Left ventricle myocardium superior (tissue), 1 donor: Measurements from ENCODE around the gene CYB561D2. TPM values are rescaled to one million over a fixed set of nuclear protein-coding genes. Genes with fewer than 3 reads are reported as not detected.

Experiments
- ATAC-seq: fragments of 200-7000 bp; cut with Tn5 transposase; one replicate; pipeline ENCODE4 v1.9.1; 2020; ENCODE audit warnings: mild to moderate bottlenecking, moderate library complexity
- DNase-seq: peaks from one replicate; pipeline ENCODE4 v3.0.0-alpha.2; 2020
- intact Hi-C: fragments of 100-400 bp; cut with micrococcal nuclease; formaldehyde crosslinking; loops from one replicate; pipeline ENCODE4 v1.11.0; 2022
- total RNA-seq: library from RNA; stranded (reverse); fragmentation: NEBNext Ultra II Directional; extraction: Animal tissue kit (Norgen Biotek cat#: 25700); gene quantifications from one replicate; pipeline ENCODE4 v1.2.1, GENCODE V29; 2021
- donor health status: DM: no; HTN: yes; CAD: no; lungs with severe emphysema.

CYB561D2 gene
- total RNA-seq, 1 donor from 2014 or later: 5.2 TPM

- intact Hi-C loops: no loop called here
These were observed 11.0 kb upstream of the CYB561D2 start for GRCh38 chr3:50339485-50340146.

GRCh38 chr3:50340147-50340447 lies 10.6 kb upstream of the CYB561D2 start:
- ATAC-seq (no peak), DNase-seq (no peak)
- intact Hi-C loops: no loop called here

More at GRCh38 chr3:50339485-50340146, 11.0 kb upstream of the CYB561D2 start:
- ATAC-seq (no peak), DNase-seq (no peak)

DNA sequence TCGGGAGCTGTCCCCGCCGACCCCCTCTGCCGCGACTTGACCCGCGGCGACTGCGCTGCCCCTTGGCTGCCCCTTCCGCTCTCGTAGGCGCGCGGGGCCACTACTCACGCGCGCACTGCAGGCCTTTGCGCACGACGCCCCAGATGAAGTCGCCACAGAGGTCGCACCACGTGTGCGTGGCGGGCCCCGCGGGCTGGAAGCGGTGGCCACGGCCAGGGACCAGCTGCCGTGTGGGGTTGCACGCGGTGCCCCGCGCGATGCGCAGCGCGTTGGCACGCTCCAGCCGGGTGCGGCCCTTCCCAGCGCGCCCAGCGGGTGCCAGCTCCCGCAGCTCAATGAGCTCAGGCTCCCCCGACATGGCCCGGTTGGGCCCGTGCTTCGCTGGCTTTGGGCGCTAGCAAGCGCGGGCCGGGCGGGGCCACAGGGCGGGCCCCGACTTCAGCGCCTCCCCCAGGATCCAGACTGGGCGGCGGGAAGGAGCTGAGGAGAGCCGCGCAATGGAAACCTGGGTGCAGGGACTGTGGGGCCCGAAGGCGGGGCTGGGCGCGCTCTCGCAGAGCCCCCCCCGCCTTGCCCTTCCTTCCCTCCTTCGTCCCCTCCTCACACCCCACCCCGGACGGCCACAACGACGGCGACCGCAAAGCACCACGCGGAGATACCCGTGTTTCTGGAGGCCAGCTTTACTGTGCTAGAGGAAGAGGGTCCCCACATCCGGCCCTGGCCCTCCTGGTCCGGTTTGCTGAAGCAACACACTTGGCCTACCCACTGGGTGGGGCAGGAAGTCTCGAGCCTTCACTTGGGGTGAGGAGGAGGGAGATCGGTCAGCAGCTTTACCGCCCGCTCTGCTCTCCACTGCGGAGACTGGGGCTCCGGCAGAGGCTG lies 10.0 kb upstream of the CYB561D2 start, which contains the start of gene RASSF1:
Gene RASSF1 (minus strand): TSS at position 389 of the 882 bp plus-strand sequence. CDS start 31 bp downstream, at position 358.
- DNase-seq (peak; percentile 89), ATAC-seq (peak; percentile 39)
- intact Hi-C loops: no loop called here

- no peak for DNase-seq
- ATAC-seq: no peak
- intact Hi-C loops: no loop called here
These were observed 9.1 kb upstream of the CYB561D2 start for GRCh38 chr3:50341537-50341936.

GRCh38 chr3:50341996-50342650 lies 8.5 kb upstream of the CYB561D2 start:
- DNase-seq: no peak
- intact Hi-C loops: no loop called here

DNA sequence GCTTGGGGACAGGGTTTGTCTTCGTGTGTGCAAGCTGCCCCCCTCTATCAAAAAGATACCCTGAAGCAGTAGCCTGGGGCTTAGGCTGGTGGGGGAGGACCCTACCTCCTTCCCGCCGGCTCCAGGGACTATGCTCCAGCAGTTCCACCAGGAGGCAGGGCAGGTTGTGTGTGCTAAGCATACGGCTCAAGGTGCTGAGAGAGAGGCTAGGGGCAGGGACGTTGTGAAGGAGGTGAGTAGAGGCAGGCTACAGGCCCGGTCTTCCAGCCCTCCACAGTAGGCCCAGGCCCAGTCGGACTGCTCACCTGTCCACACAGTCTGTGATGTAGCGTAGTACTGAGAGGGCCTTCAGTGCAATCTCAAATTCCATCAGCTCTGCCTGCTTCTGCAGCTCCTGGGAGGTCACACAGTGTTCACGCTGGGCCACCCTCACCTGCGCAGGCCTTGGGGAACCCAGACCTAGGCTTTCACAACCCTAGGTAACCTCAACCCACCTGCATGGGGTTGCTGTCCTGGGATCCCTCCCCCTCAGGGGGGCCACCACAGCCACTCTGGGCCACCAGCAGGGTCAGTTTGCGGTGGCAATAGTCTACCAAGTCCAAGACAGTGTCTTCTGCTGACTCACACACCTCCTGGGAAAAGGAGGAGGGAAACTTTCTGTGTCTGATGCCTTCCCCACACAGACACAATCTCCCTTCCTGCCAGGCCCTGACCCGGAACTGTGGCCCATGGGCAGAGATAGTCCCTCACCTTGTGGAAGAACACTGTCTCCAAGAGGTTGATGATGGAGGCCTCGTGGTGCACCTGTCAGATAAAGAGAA lies 7.6 kb upstream of the CYB561D2 start:
- DNase-seq: no peak
- intact Hi-C loops: no loop called here
- ATAC-seq: no peak

More at GRCh38 chr3:50341996-50342650, 8.5 kb upstream of the CYB561D2 start:
- ATAC-seq: no peak

DNA sequence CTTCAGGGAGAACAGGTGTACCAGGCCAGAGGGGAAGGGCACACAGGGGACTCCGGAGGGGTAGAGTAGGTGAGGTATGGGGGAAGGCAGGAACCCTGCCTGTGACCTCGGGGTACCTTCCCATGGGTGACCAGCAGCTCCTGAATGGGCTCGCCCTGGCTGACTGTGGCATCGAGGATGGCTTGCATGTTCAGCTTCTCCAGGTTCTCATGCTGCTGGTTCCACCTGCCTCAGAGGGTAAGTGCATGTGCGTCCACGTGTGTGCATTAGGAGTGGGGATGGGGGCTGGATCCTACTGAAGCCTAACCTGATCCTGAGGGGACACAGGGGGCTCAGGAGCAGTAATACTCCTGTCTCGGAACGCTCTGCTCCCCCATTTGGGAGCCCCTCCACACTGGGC lies 5.7 kb upstream of the CYB561D2 start:
- DNase-seq (no peak), ATAC-seq (no peak)
- intact Hi-C loops: loop anchor here (5.0 kb wide), 1 partner anchor 197 kb away; no protein-coding TSS in a partner anchor

DNA sequence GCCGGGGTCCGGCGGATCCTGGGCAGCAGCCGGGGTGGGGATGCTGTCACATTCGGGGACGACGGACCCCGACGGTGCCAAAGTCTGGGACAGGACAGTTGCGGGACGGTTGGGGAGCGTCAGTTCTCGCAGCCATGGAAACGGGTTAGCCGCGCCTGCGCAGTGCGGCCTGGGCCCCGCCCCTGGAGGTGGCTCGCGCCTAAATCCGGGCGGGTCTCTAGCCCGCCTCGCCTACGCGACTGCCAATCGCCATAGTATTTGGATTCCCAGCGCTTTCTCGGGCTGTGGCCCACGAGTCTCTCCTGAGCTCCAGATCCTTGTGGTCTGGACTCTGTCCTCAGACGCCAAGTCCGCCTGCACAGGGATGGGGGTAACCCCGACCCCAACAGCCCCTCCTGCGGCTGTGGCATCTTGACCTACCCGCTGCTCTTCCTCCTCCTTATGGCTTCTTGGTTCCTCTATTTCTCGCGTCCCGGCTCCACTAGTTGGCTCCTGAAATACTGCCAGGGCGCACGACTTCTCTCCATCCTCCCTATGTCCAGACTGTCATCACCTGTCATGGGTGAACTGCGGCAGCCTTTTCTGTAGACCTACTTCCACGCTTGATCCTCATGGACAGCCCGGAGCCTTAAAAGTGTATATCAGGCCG lies 5.0 kb upstream of the CYB561D2 start, which contains the start of gene ZMYND10:
Gene ZMYND10 (minus strand): TSS at position 147 of the 649 bp plus-strand sequence. CDS start 153 bp downstream, outside the sequence.
- DNase-seq: peak; percentile 87
- intact Hi-C loops: loop anchor here (5.0 kb wide), 1 partner anchor 197 kb away; no protein-coding TSS in a partner anchor
- peak; percentile 36 for ATAC-seq

DNA sequence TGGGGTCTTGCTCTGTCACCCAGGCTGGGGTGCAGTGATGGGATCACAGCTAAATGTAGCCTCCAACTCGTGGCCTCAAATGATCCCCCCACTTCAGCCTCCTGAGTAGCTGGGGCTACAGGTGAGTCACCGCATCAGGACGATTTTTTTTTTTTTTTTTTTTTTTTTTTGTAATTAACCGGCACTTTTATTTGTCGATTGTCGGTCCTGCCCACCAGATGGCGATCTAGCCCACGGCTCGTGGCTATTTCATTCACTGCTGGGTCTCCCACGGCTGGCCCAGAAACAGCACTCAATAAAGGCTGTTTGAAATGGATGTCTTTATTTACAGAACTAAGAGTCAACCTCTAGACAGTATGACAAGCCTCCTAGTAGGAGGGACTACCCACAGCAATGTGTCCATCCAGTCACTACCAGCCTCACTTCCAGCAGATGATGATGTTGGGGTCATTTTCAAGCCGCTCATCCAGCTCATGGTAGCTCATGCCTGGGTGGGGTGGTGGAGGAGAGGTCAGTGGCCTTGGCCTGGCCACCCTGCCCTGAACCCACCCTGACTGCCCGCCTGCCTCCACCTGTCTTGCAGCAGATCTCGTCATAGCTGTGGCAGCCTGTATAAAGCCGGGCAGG lies 3.4 kb upstream of the CYB561D2 start:
- ATAC-seq (no peak), DNase-seq (peak; percentile 77)
- intact Hi-C loops: loop anchor here (5.0 kb wide), 1 partner anchor 195 kb away; no protein-coding TSS in a partner anchor

DNA sequence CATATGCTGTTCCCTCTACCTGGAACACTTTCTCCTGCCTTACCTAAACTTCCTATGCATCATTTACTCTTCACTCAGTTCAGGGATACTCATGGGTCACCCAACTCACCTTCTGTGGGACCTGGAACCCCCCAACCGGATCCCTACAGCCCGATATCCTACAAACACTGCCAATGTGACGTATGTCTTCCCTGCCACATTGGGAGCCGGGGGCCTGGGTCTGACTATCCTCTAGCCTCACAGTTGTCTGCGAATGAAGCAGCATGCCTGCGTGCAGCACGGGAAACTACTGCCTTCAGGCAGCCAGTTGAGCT lies 492 bp upstream of the CYB561D2 start:
- ATAC-seq: no peak
- intact Hi-C loops: no loop called here

DNA sequence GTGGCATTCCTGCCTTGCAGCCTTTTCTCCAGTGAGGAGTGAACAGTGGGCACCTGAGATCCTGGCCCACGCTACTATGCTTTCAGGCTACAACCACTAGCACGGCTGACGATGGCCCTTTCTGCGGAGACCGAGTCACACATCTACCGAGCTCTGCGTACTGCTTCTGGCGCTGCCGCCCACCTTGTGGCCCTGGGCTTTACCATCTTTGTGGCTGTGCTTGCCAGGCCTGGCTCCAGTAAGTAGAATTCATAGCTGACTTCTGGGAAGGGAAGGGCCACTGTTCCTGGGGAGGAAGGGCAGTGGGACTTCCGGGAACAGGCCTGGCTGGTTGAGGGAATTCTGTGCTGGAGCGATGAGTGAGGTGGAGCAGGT lies 648 bp downstream of the CYB561D2 start:
- no peak for DNase-seq
- no peak for ATAC-seq
- intact Hi-C loops: no loop called here

More for the DNA sequence above, 492 bp upstream of the CYB561D2 start:
- no peak for DNase-seq

DNA sequence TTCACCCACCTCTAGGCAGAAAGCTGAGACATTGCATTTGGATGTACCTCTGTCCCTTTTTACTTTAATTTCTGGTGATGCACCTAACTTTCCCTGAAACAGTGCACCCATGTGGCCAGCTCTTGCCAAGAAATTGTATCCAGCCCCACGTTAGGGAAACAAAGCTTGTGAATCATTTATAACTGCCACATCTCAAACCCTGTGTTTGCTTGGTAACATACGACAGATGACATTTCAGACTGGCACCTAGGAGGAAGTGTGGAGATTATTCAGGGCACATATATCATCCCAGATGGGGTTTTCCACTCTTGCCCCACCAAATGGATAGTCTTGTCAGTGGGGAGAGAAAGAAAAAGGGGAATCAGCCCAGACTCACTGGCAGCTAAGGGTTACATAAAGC lies 2.1 kb downstream of the CYB561D2 start:
- intact Hi-C loops: no loop called here
- DNase-seq (no peak), ATAC-seq (no peak)

- no peak for DNase-seq
- ATAC-seq: no peak
- intact Hi-C loops: no loop called here
These were observed 2.8 kb downstream of the CYB561D2 start for GRCh38 chr3:50353245-50354004.

- no peak for ATAC-seq
- intact Hi-C loops: no loop called here
- no peak for DNase-seq
These were observed 3.6 kb downstream of the CYB561D2 start for GRCh38 chr3:50354186-50354764.

GRCh38 chr3:50354850-50355249 lies 4.2 kb downstream of the CYB561D2 start:
- DNase-seq (no peak), ATAC-seq (no peak)
- intact Hi-C loops: no loop called here

- no peak for ATAC-seq
- intact Hi-C loops: no loop called here
- DNase-seq: no peak
These were observed 5.3 kb downstream of the CYB561D2 start for GRCh38 chr3:50355829-50356552.
